Panc1 (cell line): Measurements from ENCODE around the gene RNF103.

Source experiments
- CTCF ChIP-seq: fragments of 450-650 bp; IDR thresholded peaks from 2 replicates; pipeline ENCODE4 v1.5.1; 2017; ENCODE audit warnings: mild to moderate bottlenecking
- SIN3A ChIP-seq: IDR thresholded peaks from 2 replicates; pipeline ENCODE4 v1.6.1; 2012; ENCODE audit warnings: low read depth, mild to moderate bottlenecking, low read length, moderate library complexity, borderline replicate concordance; ENCODE audit not compliant: insufficient read depth
- TF ChIP-seq, protein P1 (sequence below), 2 experiments: IDR thresholded peaks; 2 replicates each; pipeline ENCODE4 v1.6.1; 2011 to 2012; ENCODE audit warnings: low read depth in 2 of 2, control low read depth in 1 of 2, low read length in 1 of 2, mild to moderate bottlenecking in 1 of 2, moderate library complexity in 1 of 2; ENCODE audit not compliant: insufficient read depth in 1 of 2

DNA sequence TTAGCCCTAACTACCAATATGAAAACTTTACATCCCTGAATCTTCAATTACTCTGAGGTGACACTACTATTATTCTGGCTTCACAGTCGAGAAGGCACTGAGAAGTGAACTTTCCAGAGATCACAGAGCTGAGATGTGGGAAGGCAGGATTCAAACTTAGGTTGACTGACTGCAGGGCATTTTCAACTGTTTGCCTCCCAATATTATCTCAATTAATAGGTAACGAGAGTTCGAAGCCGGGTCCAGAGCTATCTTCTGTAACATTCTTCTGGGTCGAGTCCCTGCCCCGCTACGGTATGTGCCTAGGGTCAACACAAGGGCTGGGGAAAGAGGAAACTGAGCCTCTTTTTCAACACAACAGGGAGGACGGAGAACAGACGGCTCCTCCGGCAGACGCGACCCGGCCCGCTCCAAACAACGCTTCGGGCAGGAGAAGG lies 61.2 kb downstream of the RNF103 start:
- TF ChIP-seq, protein P1, sequence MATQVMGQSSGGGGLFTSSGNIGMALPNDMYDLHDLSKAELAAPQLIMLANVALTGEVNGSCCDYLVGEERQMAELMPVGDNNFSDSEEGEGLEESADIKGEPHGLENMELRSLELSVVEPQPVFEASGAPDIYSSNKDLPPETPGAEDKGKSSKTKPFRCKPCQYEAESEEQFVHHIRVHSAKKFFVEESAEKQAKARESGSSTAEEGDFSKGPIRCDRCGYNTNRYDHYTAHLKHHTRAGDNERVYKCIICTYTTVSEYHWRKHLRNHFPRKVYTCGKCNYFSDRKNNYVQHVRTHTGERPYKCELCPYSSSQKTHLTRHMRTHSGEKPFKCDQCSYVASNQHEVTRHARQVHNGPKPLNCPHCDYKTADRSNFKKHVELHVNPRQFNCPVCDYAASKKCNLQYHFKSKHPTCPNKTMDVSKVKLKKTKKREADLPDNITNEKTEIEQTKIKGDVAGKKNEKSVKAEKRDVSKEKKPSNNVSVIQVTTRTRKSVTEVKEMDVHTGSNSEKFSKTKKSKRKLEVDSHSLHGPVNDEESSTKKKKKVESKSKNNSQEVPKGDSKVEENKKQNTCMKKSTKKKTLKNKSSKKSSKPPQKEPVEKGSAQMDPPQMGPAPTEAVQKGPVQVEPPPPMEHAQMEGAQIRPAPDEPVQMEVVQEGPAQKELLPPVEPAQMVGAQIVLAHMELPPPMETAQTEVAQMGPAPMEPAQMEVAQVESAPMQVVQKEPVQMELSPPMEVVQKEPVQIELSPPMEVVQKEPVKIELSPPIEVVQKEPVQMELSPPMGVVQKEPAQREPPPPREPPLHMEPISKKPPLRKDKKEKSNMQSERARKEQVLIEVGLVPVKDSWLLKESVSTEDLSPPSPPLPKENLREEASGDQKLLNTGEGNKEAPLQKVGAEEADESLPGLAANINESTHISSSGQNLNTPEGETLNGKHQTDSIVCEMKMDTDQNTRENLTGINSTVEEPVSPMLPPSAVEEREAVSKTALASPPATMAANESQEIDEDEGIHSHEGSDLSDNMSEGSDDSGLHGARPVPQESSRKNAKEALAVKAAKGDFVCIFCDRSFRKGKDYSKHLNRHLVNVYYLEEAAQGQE (IDR thresholded peaks at IDR 0.05; ENCODE audit: insufficient read depth in 1 of 2, low read depth in 2 of 2, low read length in 1 of 2): no peak
- TF ChIP-seq CTCF (no peak), SIN3A (no peak)
